Neural cell (in vitro differentiated cells): Measurements from ENCODE around the gene EXTL1.

Experiments used
- EZH2 ChIP-seq: fragments of 200-600, 300-800 bp; shearing (Covaris generic), sonication (generic); IDR thresholded peaks from 2 replicates; pipeline ENCODE4 v1.6.1; 2014; ENCODE audit warnings: antibody characterized with exemption, low read length, borderline replicate concordance, mild to moderate bottlenecking; ENCODE audit not compliant: insufficient read depth, poor library complexity, severe bottlenecking
- POLR2AphosphoS5 ChIP-seq: IDR thresholded peaks from 2 replicates; pipeline ENCODE4 v1.6.1; 2012
- SMC3 ChIP-seq: fragments of 450-650 bp; conservative IDR thresholded peaks from 2 replicates; pipeline ENCODE4 v1.6.1; 2014; ENCODE audit warnings: antibody characterized with exemption, mild to moderate bottlenecking, moderate library complexity; ENCODE audit not compliant: poor library complexity
- TF ChIP-seq, protein P1 (sequence below): fragments of 450-650 bp; IDR thresholded peaks from 2 replicates; pipeline ENCODE4 v1.5.1; 2014; ENCODE audit warnings: antibody characterized with exemption, mild to moderate bottlenecking, moderate library complexity; ENCODE audit not compliant: poor library complexity, severe bottlenecking
- TF ChIP-seq, protein P2 (sequence below): IDR thresholded peaks from 2 replicates; pipeline ENCODE4 v1.6.1; 2012; ENCODE audit warnings: borderline replicate concordance

DNA sequence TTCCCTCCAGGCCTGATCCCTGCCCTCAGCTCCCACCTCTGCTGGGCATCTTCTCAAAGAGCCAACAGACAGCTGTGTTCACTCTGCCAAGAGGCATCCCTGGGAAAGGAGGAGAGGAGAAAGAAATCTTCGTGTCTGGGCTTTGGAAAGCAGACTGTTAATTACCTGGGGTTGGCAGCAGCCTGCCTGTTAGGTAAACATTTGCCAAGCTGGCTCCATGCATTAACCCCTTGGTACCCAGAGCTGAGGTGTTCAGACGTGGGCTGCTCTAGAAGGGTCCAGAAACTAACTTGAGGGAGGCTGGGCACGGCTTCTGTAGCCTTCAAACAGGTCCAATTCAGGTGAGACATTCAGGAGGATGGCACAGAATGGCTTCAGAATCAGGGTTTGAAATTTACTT, 8.7 kb upstream of the EXTL1 start:
- no peak for TF ChIP-seq SMC3
- TF ChIP-seq, protein P1, sequence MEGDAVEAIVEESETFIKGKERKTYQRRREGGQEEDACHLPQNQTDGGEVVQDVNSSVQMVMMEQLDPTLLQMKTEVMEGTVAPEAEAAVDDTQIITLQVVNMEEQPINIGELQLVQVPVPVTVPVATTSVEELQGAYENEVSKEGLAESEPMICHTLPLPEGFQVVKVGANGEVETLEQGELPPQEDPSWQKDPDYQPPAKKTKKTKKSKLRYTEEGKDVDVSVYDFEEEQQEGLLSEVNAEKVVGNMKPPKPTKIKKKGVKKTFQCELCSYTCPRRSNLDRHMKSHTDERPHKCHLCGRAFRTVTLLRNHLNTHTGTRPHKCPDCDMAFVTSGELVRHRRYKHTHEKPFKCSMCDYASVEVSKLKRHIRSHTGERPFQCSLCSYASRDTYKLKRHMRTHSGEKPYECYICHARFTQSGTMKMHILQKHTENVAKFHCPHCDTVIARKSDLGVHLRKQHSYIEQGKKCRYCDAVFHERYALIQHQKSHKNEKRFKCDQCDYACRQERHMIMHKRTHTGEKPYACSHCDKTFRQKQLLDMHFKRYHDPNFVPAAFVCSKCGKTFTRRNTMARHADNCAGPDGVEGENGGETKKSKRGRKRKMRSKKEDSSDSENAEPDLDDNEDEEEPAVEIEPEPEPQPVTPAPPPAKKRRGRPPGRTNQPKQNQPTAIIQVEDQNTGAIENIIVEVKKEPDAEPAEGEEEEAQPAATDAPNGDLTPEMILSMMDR, result no peak
- TF ChIP-seq POLR2AphosphoS5, result no peak
- TF ChIP-seq EZH2, result no peak
- TF ChIP-seq, protein P2, sequence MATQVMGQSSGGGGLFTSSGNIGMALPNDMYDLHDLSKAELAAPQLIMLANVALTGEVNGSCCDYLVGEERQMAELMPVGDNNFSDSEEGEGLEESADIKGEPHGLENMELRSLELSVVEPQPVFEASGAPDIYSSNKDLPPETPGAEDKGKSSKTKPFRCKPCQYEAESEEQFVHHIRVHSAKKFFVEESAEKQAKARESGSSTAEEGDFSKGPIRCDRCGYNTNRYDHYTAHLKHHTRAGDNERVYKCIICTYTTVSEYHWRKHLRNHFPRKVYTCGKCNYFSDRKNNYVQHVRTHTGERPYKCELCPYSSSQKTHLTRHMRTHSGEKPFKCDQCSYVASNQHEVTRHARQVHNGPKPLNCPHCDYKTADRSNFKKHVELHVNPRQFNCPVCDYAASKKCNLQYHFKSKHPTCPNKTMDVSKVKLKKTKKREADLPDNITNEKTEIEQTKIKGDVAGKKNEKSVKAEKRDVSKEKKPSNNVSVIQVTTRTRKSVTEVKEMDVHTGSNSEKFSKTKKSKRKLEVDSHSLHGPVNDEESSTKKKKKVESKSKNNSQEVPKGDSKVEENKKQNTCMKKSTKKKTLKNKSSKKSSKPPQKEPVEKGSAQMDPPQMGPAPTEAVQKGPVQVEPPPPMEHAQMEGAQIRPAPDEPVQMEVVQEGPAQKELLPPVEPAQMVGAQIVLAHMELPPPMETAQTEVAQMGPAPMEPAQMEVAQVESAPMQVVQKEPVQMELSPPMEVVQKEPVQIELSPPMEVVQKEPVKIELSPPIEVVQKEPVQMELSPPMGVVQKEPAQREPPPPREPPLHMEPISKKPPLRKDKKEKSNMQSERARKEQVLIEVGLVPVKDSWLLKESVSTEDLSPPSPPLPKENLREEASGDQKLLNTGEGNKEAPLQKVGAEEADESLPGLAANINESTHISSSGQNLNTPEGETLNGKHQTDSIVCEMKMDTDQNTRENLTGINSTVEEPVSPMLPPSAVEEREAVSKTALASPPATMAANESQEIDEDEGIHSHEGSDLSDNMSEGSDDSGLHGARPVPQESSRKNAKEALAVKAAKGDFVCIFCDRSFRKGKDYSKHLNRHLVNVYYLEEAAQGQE, result no peak
